ENCODE results near the gene TCEANC2. TPM values are rescaled to one million over a fixed set of nuclear protein-coding genes. Genes with fewer than 3 reads are reported as not detected.
"Not testable (repeated sequence)": the region's sequence is repeated elsewhere in the genome, so short reads cannot be mapped to it uniquely, and the experiment has no call there.

The TCEANC2 gene
- total RNA-seq, 1 experiment from 2014 or later = 5.3 TPM

DNA sequence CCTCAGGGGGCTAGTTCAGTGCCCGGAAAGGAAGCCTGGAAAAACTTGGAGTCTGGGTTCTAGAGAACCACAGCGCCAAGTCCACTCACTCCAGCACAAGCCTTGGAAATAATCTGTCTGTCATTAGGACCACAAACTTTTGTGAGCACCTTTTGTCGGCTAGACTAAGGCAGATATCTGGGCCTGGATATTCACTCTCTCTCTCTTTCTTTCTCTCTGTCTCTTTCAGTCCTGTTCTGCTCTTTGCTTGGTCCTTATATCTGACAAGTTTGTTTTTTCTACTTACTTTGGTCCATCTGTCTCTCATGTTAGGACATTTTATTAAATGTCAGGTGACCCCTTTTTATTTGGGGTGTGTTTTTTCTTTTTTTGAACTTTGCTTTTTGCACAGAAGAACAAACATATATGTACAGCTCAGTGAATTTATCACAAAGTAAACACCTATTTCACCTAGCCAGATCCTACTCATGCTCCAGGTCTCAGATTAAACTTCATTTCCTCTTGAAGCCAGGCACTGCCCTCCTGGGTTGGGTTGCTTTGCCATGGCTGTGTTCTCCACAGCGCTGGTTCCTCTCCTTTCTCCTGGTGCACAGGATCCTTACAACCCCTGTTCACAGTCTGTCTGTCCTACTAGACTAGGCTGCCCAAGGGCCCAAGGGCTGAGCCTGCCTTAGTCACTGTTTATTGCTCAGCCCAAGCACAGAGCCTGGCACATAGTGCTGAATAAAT, 40.8 kb downstream of the TCEANC2 start:
- no peak overlapping the region for H2BK5ac ChIP-seq (ENCODE audit: insufficient read length, low read length)
- Mint-ChIP-seq H3K27ac (peak overlapping the region in 1 of 3 experiments; percentile 53; a peak in 1 of 7 replicates), H3K9me3 (no peaks in the 10 kb centered on the region), H3K4me1 (peaks cover 5 to 10% of the 10 kb centered on the region in 2 experiments; a peak in 3 of 4 replicates), H3K27me3 (ENCODE audit: low read depth) (no peaks in the 10 kb centered on the region), H3K4me3 (no peak overlapping the region), H3K36me3 (ENCODE audit: insufficient read depth in 1 of 3, low read depth in 3 of 3) (no peaks in the 10 kb centered on the region; a peak in 2 of 7 replicates)
- H3K79me1 ChIP-seq (ENCODE audit: insufficient read depth, low read depth, low read length, poor library complexity, severe bottlenecking) = no peaks in the 10 kb centered on the region
- no peak overlapping the region for H2AFZ ChIP-seq (ENCODE audit: low read length)
- H4K20me1 ChIP-seq (ENCODE audit: control insufficient read depth, insufficient read depth, insufficient read length) = no peaks in the 10 kb centered on the region
- H3K79me2 ChIP-seq (ENCODE audit: insufficient read depth, low read length) = no peaks in the 10 kb centered on the region
- no peak overlapping the region for H3K18ac ChIP-seq (ENCODE audit: insufficient read length, low read depth, low read length)
- H4K8ac ChIP-seq (replicated peaks; ENCODE audit: insufficient read length, low read depth, low read length) = no peak overlapping the region
- no peak overlapping the region for H3K27ac ChIP-seq (ENCODE audit: insufficient read length, low read depth, low read length)
- no peak overlapping the region for H2BK120ac ChIP-seq (ENCODE audit: low read depth, low read length, poor library complexity, severe bottlenecking)
- no peak overlapping the region for H3K9ac ChIP-seq (ENCODE audit: extremely low read depth, insufficient read length, low read length)
- H2BK12ac ChIP-seq (ENCODE audit: insufficient read length, low read depth, low read length) = no peak overlapping the region
- no peak overlapping the region for H3K4me2 ChIP-seq (ENCODE audit: insufficient read depth, insufficient read length, low read length)
- H3K27me3 ChIP-seq (ENCODE audit: insufficient read depth, low read length) = no peaks in the 10 kb centered on the region
- H3K23ac ChIP-seq (ENCODE audit: insufficient read length, low read depth, low read length) = no peak overlapping the region
- no peak overlapping the region for H2BK20ac ChIP-seq (ENCODE audit: low read depth, low read length, poor library complexity, severe bottlenecking)
- no CpG with 5 or more reads among the region's 4 CpGs for WGBS (ENCODE audit: extremely low coverage, insufficient read length, low lambda C conversion rate)
- H3K56ac ChIP-seq (ENCODE audit: insufficient read length, low read depth, low read length) = no peak overlapping the region
- H4K91ac ChIP-seq (ENCODE audit: insufficient read length, low read depth, low read length) = no peak overlapping the region
- H3K14ac ChIP-seq (ENCODE audit: insufficient read depth, low read length) = no peak overlapping the region
- no peak for DNase-seq
- TF ChIP-seq, protein P1, sequence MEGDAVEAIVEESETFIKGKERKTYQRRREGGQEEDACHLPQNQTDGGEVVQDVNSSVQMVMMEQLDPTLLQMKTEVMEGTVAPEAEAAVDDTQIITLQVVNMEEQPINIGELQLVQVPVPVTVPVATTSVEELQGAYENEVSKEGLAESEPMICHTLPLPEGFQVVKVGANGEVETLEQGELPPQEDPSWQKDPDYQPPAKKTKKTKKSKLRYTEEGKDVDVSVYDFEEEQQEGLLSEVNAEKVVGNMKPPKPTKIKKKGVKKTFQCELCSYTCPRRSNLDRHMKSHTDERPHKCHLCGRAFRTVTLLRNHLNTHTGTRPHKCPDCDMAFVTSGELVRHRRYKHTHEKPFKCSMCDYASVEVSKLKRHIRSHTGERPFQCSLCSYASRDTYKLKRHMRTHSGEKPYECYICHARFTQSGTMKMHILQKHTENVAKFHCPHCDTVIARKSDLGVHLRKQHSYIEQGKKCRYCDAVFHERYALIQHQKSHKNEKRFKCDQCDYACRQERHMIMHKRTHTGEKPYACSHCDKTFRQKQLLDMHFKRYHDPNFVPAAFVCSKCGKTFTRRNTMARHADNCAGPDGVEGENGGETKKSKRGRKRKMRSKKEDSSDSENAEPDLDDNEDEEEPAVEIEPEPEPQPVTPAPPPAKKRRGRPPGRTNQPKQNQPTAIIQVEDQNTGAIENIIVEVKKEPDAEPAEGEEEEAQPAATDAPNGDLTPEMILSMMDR (conservative IDR thresholded peaks at IDR 0.05) = no peak
- no peak overlapping the region for H3K4ac ChIP-seq (ENCODE audit: low read depth, low read length)
- no peak overlapping the region for H2BK15ac ChIP-seq (ENCODE audit: low read depth, low read length)
- no peaks in the 10 kb centered on the region for H3K23me2 ChIP-seq (ENCODE audit: insufficient read length, low read depth, low read length, poor library complexity, severe bottlenecking)
- H3K4me1 ChIP-seq (ENCODE audit: insufficient read depth, low read length) = no peaks in the 10 kb centered on the region
- no peak overlapping the region for H4K5ac ChIP-seq (ENCODE audit: insufficient read length, low read depth, low read length)
- H3T11ph ChIP-seq (ENCODE audit: low read length) = no peak overlapping the region
- H2AK5ac ChIP-seq (ENCODE audit: insufficient read length, low read length) = no peak overlapping the region
- H3K9me3 ChIP-seq (ENCODE audit: control insufficient read depth, low read depth, low read length) = no peaks in the 10 kb centered on the region

DNA sequence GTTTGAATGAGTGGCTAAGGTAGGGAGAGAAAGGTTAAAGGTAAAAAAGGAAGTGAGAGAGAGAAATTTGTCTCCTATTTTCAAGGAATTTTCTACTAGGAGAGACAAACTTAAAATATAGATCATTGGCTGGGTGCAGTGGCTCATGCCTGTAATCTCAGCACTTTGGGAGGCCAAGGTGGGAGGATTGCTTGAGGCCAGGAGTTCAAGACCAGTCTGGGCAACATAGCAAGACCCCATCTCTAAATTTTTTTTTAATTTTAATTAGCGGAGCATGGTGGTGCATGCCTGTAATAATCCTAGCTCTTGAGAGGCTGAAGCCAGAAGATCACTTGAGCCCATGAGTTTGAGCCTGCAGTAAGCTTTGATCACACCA, 41.3 kb downstream of the TCEANC2 start:
- peak overlapping the region in 1 of 3 experiments; percentile 53; a peak in 1 of 7 replicates for H3K27ac Mint-ChIP-seq
- H2AFZ ChIP-seq (ENCODE audit: low read length); H2BK20ac ChIP-seq (ENCODE audit: low read depth, low read length, poor library complexity, severe bottlenecking); H2BK5ac ChIP-seq (ENCODE audit: insufficient read length, low read length); H3K56ac ChIP-seq (ENCODE audit: insufficient read length, low read depth, low read length); H3K9ac ChIP-seq (ENCODE audit: extremely low read depth, insufficient read length, low read length); H2BK120ac ChIP-seq (ENCODE audit: low read depth, low read length, poor library complexity, severe bottlenecking); H2BK15ac ChIP-seq (ENCODE audit: low read depth, low read length); H3K14ac ChIP-seq (ENCODE audit: insufficient read depth, low read length); H3K4me1 Mint-ChIP-seq; H4K5ac ChIP-seq (ENCODE audit: insufficient read length, low read depth, low read length); H3K9me3 ChIP-seq (ENCODE audit: control insufficient read depth, low read depth, low read length); H3K79me2 ChIP-seq (ENCODE audit: insufficient read depth, low read length); H4K91ac ChIP-seq (ENCODE audit: insufficient read length, low read depth, low read length); H3K4me1 ChIP-seq (ENCODE audit: insufficient read depth, low read length); DNase-seq; H2BK12ac ChIP-seq (ENCODE audit: insufficient read length, low read depth, low read length); H3K9me3 Mint-ChIP-seq; H3K27me3 ChIP-seq (ENCODE audit: insufficient read depth, low read length); H3K23me2 ChIP-seq (ENCODE audit: insufficient read length, low read depth, low read length, poor library complexity, severe bottlenecking); H3K4me3 Mint-ChIP-seq; H3T11ph ChIP-seq (ENCODE audit: low read length); H3K27me3 Mint-ChIP-seq (ENCODE audit: low read depth); H3K36me3 Mint-ChIP-seq (ENCODE audit: insufficient read depth in 1 of 3, low read depth in 3 of 3); H3K4ac ChIP-seq (ENCODE audit: low read depth, low read length); H3K23ac ChIP-seq (ENCODE audit: insufficient read length, low read depth, low read length); H2AK5ac ChIP-seq (ENCODE audit: insufficient read length, low read length); H3K79me1 ChIP-seq (ENCODE audit: insufficient read depth, low read depth, low read length, poor library complexity, severe bottlenecking); H4K20me1 ChIP-seq (ENCODE audit: control insufficient read depth, insufficient read depth, insufficient read length); H3K27ac ChIP-seq (ENCODE audit: insufficient read length, low read depth, low read length); H3K18ac ChIP-seq (ENCODE audit: insufficient read length, low read depth, low read length); H4K8ac ChIP-seq (replicated peaks; ENCODE audit: insufficient read length, low read depth, low read length); H3K4me2 ChIP-seq (ENCODE audit: insufficient read depth, insufficient read length, low read length): not testable (repeated sequence)
- no CpG with 5 or more reads among the region's 1 CpG for WGBS (ENCODE audit: extremely low coverage, insufficient read length, low lambda C conversion rate)
